ENCODE measurements around the gene DNAI4. TPM values are rescaled to one million over a fixed set of nuclear protein-coding genes. Genes with fewer than 3 reads are reported as not detected.

The DNAI4 gene
- total RNA-seq, 1 experiment from 2014 or later = 3.9 TPM

DNA sequence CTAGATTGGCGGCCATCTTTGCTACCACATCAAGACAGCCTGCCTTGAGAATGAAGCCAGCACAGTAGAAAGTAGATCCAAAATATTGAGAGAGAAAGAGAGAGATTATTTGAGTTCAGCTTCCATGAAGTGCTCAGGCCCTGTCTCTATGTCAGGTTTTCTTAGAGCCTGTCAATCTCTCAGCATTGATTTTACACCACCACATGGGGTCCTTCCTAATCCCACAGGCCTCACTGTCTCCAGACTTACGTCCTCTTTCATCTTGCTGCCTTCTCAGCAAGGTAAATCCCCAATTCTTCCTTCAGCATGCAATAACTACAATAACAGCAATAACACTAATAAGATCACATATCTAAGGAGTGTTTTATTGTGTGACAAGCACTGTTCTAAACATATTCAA is 151.4 kb downstream of the DNAI4 start:
- no peaks in the 10 kb centered on the region for H3K4me1 ChIP-seq (ENCODE audit: control insufficient read depth in 1 of 2, insufficient read depth in 2 of 2, low read length in 2 of 2)
- ChIA-PET POLR2A (no interaction called here), RAD21 (ENCODE audit: low non-redundant PET in 1 of 2, low total read pairs in 2 of 2, uncharacterized antibody in 2 of 2, unreplicated experiment in 2 of 2) (no interaction called here), CTCF (no interaction called here)
- H3K27me3 ChIP-seq (ENCODE audit: insufficient read depth, low read length) = no peaks in the 10 kb centered on the region
- TF ChIP-seq, protein P1, sequence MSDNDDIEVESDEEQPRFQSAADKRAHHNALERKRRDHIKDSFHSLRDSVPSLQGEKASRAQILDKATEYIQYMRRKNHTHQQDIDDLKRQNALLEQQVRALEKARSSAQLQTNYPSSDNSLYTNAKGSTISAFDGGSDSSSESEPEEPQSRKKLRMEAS (IDR thresholded peaks at IDR 0.05) = no peak
- TF ChIP-seq ZBTB33 (IDR thresholded peaks at IDR 0.05; ENCODE audit: extremely low read depth, insufficient replicate concordance, low read length) (no peak), ATF3 (IDR thresholded peaks at IDR 0.05) (no peak), ZNF274 (IDR thresholded peaks at IDR 0.05; ENCODE audit: low read depth, low read length) (no peak), RAD21 (IDR thresholded peaks at IDR 0.05; ENCODE audit: low read depth) (no peak), ZFX (IDR thresholded peaks at IDR 0.05) (no peak)
- H3K9me3 ChIP-seq (ENCODE audit: control insufficient read depth in 1 of 2, insufficient read depth in 1 of 2, low read depth in 1 of 2, low read length in 2 of 2) = no peaks in the 10 kb centered on the region
- no peaks in the 10 kb centered on the region for H3K79me2 ChIP-seq (ENCODE audit: insufficient read depth, low read length)
- no TSS peak for BruUV-seq (replicated peaks)
- H3K4me3 ChIP-seq (replicated peaks in 1 of 2; ENCODE audit: low read depth in 1 of 2, low read length in 2 of 2) = no peak overlapping the region
- no peaks in the 10 kb centered on the region for H4K20me1 ChIP-seq (ENCODE audit: insufficient read depth)
- no peak overlapping the region for H3K4me2 ChIP-seq (ENCODE audit: low read length)
- no peak for DNase-seq (ENCODE audit: low read depth, low spot score)
- H3K9me2 ChIP-seq (ENCODE audit: insufficient read depth) = no peaks in the 10 kb centered on the region
- H2AFZ ChIP-seq (ENCODE audit: low read depth, low read length, poor library complexity, severe bottlenecking) = peak overlapping the region; percentile 43
- no peak overlapping the region for H3K9ac ChIP-seq (ENCODE audit: low read length)
- no peaks in the 10 kb centered on the region for H3K36me3 ChIP-seq (ENCODE audit: control insufficient read depth in 1 of 2, insufficient read depth in 2 of 2, low read length in 2 of 2)
- no peak overlapping the region for H3K27ac ChIP-seq (ENCODE audit: low read depth, low read length)
- ATAC-seq = no peak
- intact Hi-C loops (cut with micrococcal nuclease) = no loop called here

DNA sequence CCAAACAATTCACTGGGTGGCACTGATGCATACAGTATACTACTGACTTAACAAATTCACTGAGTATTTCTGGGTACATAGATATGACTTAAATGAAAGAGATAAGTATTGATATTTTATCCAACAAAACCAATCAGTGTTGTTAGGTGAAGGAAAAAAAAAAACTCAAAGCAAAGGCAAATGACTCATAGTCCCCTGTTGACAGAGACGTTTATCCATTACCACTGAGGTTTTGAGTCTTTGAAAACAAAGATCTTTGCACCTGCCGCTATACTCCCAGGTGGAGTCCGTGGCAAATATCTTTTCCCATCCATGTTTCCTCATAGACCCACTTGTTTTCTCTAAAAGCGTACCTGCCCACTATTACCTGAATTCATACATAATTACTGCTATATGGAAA is 154.0 kb downstream of the DNAI4 start:
- CTCF ChIA-PET = no interaction called here
- no peak for TF ChIP-seq EZH2 (IDR thresholded peaks at IDR 0.05)
- TF ChIP-seq, protein P1 (IDR thresholded peaks at IDR 0.05) = no peak
- TF ChIP-seq TCF7L2 (IDR thresholded peaks at IDR 0.05; ENCODE audit: borderline replicate concordance, extremely low read depth, insufficient read depth, insufficient read length) = no peak
- no peak for TF ChIP-seq EGR1 (IDR thresholded peaks at IDR 0.05; ENCODE audit: low read depth)
- no peak for TF ChIP-seq EZH2phosphoT487 (IDR thresholded peaks at IDR 0.05; ENCODE audit: borderline replicate concordance)
- no peak for TF ChIP-seq SP1 (IDR thresholded peaks at IDR 0.05; ENCODE audit: low read depth)
- TF ChIP-seq ATF3 (IDR thresholded peaks at IDR 0.05) = no peak
- TF ChIP-seq RAD21 (IDR thresholded peaks at IDR 0.05; ENCODE audit: low read depth) = no peak

More for the DNA sequence above, 154.0 kb downstream of the DNAI4 start:
- RAD21 ChIA-PET (ENCODE audit: low non-redundant PET in 1 of 2, low total read pairs in 2 of 2, uncharacterized antibody in 2 of 2, unreplicated experiment in 2 of 2) = no interaction called here
- ATAC-seq = no peak
- Histone ChIP-seq H3K9me3 (ENCODE audit: control insufficient read depth in 1 of 2, insufficient read depth in 1 of 2, low read depth in 1 of 2, low read length in 2 of 2) (no peaks in the 10 kb centered on the region), H2AFZ (ENCODE audit: low read depth, low read length, poor library complexity, severe bottlenecking) (no peak overlapping the region), H3K9ac (ENCODE audit: low read length) (no peak overlapping the region), H3K27me3 (ENCODE audit: insufficient read depth, low read length) (no peaks in the 10 kb centered on the region), H3K4me1 (ENCODE audit: control insufficient read depth in 1 of 2, insufficient read depth in 2 of 2, low read length in 2 of 2) (no peaks in the 10 kb centered on the region), H3K4me3 (replicated peaks in 1 of 2; ENCODE audit: low read depth in 1 of 2, low read length in 2 of 2) (no peak overlapping the region), H3K79me2 (ENCODE audit: insufficient read depth, low read length) (no peaks in the 10 kb centered on the region), H3K4me2 (ENCODE audit: low read length) (no peak overlapping the region), H3K36me3 (ENCODE audit: control insufficient read depth in 1 of 2, insufficient read depth in 2 of 2, low read length in 2 of 2) (no peaks in the 10 kb centered on the region), H3K27ac (ENCODE audit: low read depth, low read length) (no peak overlapping the region), H4K20me1 (ENCODE audit: insufficient read depth) (no peaks in the 10 kb centered on the region), H3K9me2 (ENCODE audit: insufficient read depth) (no peaks in the 10 kb centered on the region)
- no TSS peak for BruUV-seq (replicated peaks)
- POLR2A ChIA-PET = no interaction called here
- DNase-seq (ENCODE audit: low read depth, low spot score) = no peak
- intact Hi-C loops (cut with micrococcal nuclease) = no loop called here
